ENCODE results near the gene CHST3.

The CHST3 gene

DNA sequence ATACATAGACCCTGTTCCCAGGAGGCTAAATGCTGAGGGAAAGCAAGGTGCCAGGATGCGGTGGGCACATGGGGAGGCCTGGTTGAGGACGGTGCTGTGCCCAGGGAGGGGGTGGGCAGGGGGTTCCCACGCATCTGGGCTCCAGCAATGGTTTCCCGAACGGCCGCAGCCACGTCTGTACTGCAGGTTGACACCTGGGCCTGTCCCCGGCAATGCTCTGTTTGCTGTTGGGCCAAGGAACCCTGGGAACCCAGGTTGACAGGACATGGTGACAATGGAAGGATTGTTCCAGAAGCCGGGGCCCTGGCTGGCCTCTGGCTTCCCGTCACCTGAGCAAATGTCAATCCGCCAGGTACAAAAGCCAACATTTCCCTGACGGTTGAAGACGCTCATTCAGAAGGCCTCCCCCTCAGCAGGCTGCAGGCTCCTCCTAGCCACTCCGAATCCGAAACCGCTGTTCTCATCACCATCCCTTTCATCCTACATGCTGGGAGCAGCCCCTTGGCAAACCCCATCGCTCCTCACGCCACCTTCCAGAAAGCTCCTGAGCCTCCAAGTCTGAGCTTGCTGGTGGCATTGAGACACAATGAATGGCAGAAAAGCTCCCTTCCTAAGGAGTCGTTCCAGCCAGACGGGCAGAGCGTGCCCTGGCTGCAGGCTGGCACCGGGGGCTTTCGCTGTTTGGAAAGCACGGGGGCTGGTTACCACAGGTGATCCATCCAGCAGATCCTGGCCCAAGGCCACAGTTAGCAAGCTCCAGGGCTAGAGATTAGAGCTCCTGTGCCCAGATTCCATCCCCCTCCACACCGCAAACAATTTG, 92.9 kb downstream of the CHST3 start:
- Histone ChIP-seq H4K5ac (ENCODE audit: low read length) (no peak overlapping the region), H2BK15ac (replicated peaks; ENCODE audit: low read depth) (no peak overlapping the region), H2AK5ac (ENCODE audit: low read length) (no peak overlapping the region), H3K27me3 (ENCODE audit: insufficient read depth, low read length, poor library complexity) (no peaks in the 10 kb centered on the region), H3K4me2 (ENCODE audit: low read length) (no peak overlapping the region), H3K56ac (ENCODE audit: low read length) (no peak overlapping the region), H3K4ac (ENCODE audit: low read depth, low read length) (no peak overlapping the region), H3K36me3 (ENCODE audit: control insufficient read depth, insufficient read depth, low read length) (no peaks in the 10 kb centered on the region), H3K18ac (ENCODE audit: low read length) (no peak overlapping the region), H3K9ac (ENCODE audit: low read length) (no peak overlapping the region), H3K79me2 (ENCODE audit: control insufficient read depth, insufficient read depth, low read length) (no peaks in the 10 kb centered on the region), H2BK5ac (ENCODE audit: low read length) (no peak overlapping the region), H3K23ac (ENCODE audit: low read length) (no peak overlapping the region), H3K4me3 (ENCODE audit: low read length) (no peak overlapping the region), H4K8ac (ENCODE audit: low read depth, low read length) (no peak overlapping the region), H3K79me1 (ENCODE audit: low read length) (no peaks in the 10 kb centered on the region), H3K4me1 (ENCODE audit: control insufficient read depth, low read depth, low read length) (no peaks in the 10 kb centered on the region), H3K27ac (ENCODE audit: low read depth, low read length) (no peak overlapping the region), H2BK120ac (ENCODE audit: low read depth, low read length) (no peak overlapping the region)
- no CpG with 5 or more reads among the region's 25 CpGs for WGBS (ENCODE audit: extremely low coverage, insufficient coverage, low lambda C conversion rate)
- DNase-seq: no peak

DNA sequence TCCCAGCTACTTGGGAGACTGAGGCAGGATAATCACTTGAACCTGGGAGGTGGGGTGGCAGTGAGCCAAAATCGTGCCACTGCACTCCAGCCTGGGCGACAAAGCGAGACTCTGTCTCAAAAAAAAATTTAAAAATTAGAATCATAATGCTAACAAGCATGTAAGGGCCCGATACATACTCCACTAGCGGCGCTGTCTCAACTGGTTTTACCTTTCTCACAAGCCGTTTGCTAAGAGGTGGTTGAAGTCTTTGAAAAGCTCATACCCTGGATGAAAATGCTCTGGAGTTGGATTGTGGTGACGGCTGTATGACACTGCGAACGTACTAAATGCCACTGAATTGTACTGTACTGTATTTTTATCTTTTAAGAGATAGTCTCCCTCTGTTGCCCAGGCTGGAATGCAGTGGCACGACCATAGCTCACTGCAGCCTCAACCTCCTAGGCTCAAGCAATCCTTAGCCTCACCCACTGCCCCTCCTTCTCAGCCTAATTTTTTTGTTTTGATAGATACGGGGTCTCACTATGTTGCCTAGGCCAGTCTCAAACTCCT, 94.2 kb downstream of the CHST3 start:
- no peak overlapping the region for H4K8ac ChIP-seq (ENCODE audit: low read depth, low read length)
- H2BK120ac ChIP-seq (ENCODE audit: low read depth, low read length): no peak overlapping the region
- no peak overlapping the region for H3K27ac ChIP-seq (ENCODE audit: low read depth, low read length)
- no peaks in the 10 kb centered on the region for H3K27me3 ChIP-seq (ENCODE audit: insufficient read depth, low read length, poor library complexity)
- WGBS (ENCODE audit: extremely low coverage, insufficient coverage, low lambda C conversion rate): no CpG with 5 or more reads among the region's 12 CpGs
- H3K4ac ChIP-seq (ENCODE audit: low read depth, low read length): no peak overlapping the region
- no peak overlapping the region for H3K56ac ChIP-seq (ENCODE audit: low read length)
- no peak for DNase-seq
- H3K18ac ChIP-seq (ENCODE audit: low read length): no peak overlapping the region
- H3K9ac ChIP-seq (ENCODE audit: low read length): no peak overlapping the region
- no peak overlapping the region for H3K4me2 ChIP-seq (ENCODE audit: low read length)
- no peak overlapping the region for H2BK15ac ChIP-seq (replicated peaks; ENCODE audit: low read depth)
- H3K36me3 ChIP-seq (ENCODE audit: control insufficient read depth, insufficient read depth, low read length): no peaks in the 10 kb centered on the region
- no peaks in the 10 kb centered on the region for H3K79me1 ChIP-seq (ENCODE audit: low read length)
- no peak overlapping the region for H3K23ac ChIP-seq (ENCODE audit: low read length)
- no peaks in the 10 kb centered on the region for H3K79me2 ChIP-seq (ENCODE audit: control insufficient read depth, insufficient read depth, low read length)
- no peaks in the 10 kb centered on the region for H3K4me1 ChIP-seq (ENCODE audit: control insufficient read depth, low read depth, low read length)
- no peak overlapping the region for H4K5ac ChIP-seq (ENCODE audit: low read length)
- no peak overlapping the region for H2BK5ac ChIP-seq (ENCODE audit: low read length)
- H2AK5ac ChIP-seq (ENCODE audit: low read length): no peak overlapping the region
- no peak overlapping the region for H3K4me3 ChIP-seq (ENCODE audit: low read length)

DNA sequence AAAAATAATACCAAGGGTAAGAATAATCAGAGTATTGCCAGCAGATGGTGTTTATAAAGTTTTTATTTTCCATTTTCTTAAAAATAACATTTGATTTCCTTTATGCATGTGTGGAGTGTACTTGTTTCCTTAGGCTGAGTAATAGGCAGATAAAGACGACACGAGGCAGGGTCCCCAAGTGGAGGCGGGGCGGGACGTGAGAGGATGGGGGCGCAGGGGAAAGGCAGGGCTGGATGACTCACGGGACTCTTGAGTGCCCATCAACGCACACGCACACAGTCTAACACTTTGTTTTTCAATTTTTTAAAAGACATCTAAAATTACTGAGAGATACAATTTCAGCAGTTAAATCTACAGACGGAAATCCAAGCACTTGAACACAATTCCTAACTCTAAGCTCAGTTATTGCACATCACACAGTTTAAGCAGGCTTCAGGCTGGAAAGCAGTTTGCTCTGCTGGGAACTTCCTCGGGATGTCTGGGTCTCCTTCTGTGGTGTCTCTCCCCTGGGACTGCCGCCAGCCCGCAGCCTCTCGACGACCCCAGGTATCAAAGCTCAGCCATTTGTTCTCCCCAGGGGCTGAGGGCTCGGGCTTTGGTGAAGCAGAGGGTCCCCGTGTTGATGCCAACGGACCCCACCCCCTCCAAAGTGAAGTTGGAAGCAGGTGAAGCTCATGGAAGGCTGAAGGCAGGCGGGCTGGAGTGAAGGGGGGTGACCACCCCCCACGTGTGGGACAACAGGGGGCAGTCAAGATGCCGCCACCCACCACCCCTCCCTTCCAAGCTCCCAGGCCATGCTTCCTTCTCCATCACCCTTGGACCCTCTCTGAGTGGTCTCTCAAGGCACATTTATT, 95.0 kb downstream of the CHST3 start:
- H3K27ac ChIP-seq (ENCODE audit: low read depth, low read length): no peak overlapping the region
- H4K8ac ChIP-seq (ENCODE audit: low read depth, low read length): no peak overlapping the region
- peak overlapping the region; percentile 5 for H3K56ac ChIP-seq (ENCODE audit: low read length)
- no peak overlapping the region for H3K23ac ChIP-seq (ENCODE audit: low read length)
- H4K5ac ChIP-seq (ENCODE audit: low read length): no peak overlapping the region
- H3K79me2 ChIP-seq (ENCODE audit: control insufficient read depth, insufficient read depth, low read length): no peaks in the 10 kb centered on the region
- no peaks in the 10 kb centered on the region for H3K4me1 ChIP-seq (ENCODE audit: control insufficient read depth, low read depth, low read length)
- H3K4me3 ChIP-seq (ENCODE audit: low read length): no peak overlapping the region
- H3K18ac ChIP-seq (ENCODE audit: low read length): no peak overlapping the region
- no peak overlapping the region for H2BK120ac ChIP-seq (ENCODE audit: low read depth, low read length)
- H2BK5ac ChIP-seq (ENCODE audit: low read length): no peak overlapping the region
- H3K4me2 ChIP-seq (ENCODE audit: low read length): no peak overlapping the region
- H3K27me3 ChIP-seq (ENCODE audit: insufficient read depth, low read length, poor library complexity): no peaks in the 10 kb centered on the region
- no peak overlapping the region for H3K4ac ChIP-seq (ENCODE audit: low read depth, low read length)
- no CpG with 5 or more reads among the region's 21 CpGs for WGBS (ENCODE audit: extremely low coverage, insufficient coverage, low lambda C conversion rate)
- H3K36me3 ChIP-seq (ENCODE audit: control insufficient read depth, insufficient read depth, low read length): no peaks in the 10 kb centered on the region
- H2AK5ac ChIP-seq (ENCODE audit: low read length): no peak overlapping the region
- H3K79me1 ChIP-seq (ENCODE audit: low read length): no peaks in the 10 kb centered on the region
- no peak overlapping the region for H3K9ac ChIP-seq (ENCODE audit: low read length)
- DNase-seq: no peak
- H2BK15ac ChIP-seq (replicated peaks; ENCODE audit: low read depth): no peak overlapping the region

DNA sequence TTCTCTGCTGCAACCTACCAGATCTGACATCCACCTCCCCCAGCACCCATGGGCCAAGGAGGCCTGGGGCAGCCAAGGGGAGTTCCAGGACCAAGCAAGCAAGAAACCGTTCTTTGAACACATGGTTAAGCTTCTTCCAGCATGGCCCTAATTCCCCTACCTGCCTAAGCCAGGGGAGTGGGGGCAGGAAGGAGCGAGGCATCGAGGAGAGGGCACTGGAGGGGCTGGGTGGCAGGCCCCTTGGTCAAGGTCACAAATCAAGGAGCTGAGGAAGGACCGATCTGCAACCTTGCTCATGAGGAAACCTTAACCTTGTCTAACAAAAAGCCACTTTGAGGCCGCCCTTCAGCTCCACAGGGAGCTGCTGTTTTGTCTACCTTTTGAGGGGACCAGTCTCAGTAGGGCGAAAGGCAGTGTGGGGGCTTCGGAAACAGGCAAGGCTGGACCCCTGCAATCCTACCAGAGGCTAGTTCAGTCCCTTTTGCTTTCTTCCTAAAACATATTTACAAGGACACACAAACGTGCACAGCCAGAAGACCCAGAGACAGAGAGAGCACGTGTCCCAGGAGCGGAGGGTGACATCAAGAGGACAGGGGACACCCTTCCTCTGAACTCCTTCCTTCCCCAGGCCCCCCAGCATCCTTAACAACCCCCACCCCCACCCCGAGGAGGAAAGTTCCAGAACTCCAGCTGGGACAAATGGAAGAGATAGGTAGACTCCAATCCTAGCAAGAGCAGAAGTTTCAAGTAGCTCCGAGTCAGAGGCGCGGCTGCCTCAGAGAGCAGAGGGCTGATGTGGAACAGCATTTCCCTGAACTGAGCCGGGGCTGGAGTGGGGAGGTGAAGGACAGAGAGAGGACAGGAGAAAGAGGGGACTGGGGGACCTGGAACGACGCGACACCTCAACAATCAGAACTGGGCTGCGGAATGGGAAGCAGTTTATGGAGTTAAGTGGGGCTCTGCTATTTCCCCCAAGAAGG, 95.9 kb downstream of the CHST3 start:
- no peak overlapping the region for H3K4me3 ChIP-seq (ENCODE audit: low read length)
- H3K4me2 ChIP-seq (ENCODE audit: low read length): no peak overlapping the region
- H3K23ac ChIP-seq (ENCODE audit: low read length): no peak overlapping the region
- H3K18ac ChIP-seq (ENCODE audit: low read length): no peak overlapping the region
- no CpG with 5 or more reads among the region's 19 CpGs for WGBS (ENCODE audit: extremely low coverage, insufficient coverage, low lambda C conversion rate)
- H2BK120ac ChIP-seq (ENCODE audit: low read depth, low read length): no peak overlapping the region
- H3K79me1 ChIP-seq (ENCODE audit: low read length): no peaks in the 10 kb centered on the region
- no peak overlapping the region for H3K27ac ChIP-seq (ENCODE audit: low read depth, low read length)
- H2BK5ac ChIP-seq (ENCODE audit: low read length): no peak overlapping the region
- H4K8ac ChIP-seq (ENCODE audit: low read depth, low read length): no peak overlapping the region
- H4K5ac ChIP-seq (ENCODE audit: low read length): no peak overlapping the region
- H3K27me3 ChIP-seq (ENCODE audit: insufficient read depth, low read length, poor library complexity): no peaks in the 10 kb centered on the region
- H2AK5ac ChIP-seq (ENCODE audit: low read length): no peak overlapping the region
- peak overlapping the region; percentile 38 for H3K56ac ChIP-seq (ENCODE audit: low read length)
- no peak overlapping the region for H3K4ac ChIP-seq (ENCODE audit: low read depth, low read length)
- no peaks in the 10 kb centered on the region for H3K36me3 ChIP-seq (ENCODE audit: control insufficient read depth, insufficient read depth, low read length)
- H3K79me2 ChIP-seq (ENCODE audit: control insufficient read depth, insufficient read depth, low read length): no peaks in the 10 kb centered on the region
- DNase-seq: no peak
- no peak overlapping the region for H2BK15ac ChIP-seq (replicated peaks; ENCODE audit: low read depth)
- no peaks in the 10 kb centered on the region for H3K4me1 ChIP-seq (ENCODE audit: control insufficient read depth, low read depth, low read length)
- no peak overlapping the region for H3K9ac ChIP-seq (ENCODE audit: low read length)

DNA sequence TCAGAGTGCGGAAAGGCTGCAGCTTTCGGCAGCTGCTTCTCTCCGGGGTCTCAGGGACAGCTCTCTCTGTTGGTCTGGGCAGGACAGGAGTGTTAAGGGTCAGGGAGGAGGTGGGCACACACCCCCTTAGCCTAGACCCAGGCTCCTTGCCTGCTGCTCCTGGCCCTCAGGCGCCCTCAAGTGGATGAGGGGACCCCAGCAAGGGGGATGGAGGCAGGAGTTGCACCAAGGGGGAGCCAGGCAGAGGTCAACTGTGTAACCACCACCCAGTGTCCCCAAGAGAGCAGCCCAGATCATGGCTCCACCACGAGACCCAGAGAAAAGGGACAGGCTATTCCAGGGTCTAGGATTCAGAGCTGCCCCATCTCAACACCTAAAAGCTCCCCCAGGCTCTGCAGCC, 97.3 kb downstream of the CHST3 start:
- Histone ChIP-seq H3K36me3 (ENCODE audit: control insufficient read depth, insufficient read depth, low read length) (no peaks in the 10 kb centered on the region), H3K9ac (ENCODE audit: low read length) (no peak overlapping the region), H2AK5ac (ENCODE audit: low read length) (no peak overlapping the region), H3K4ac (ENCODE audit: low read depth, low read length) (no peak overlapping the region), H3K23ac (ENCODE audit: low read length) (no peak overlapping the region), H3K4me3 (ENCODE audit: low read length) (no peak overlapping the region), H3K79me2 (ENCODE audit: control insufficient read depth, insufficient read depth, low read length) (no peaks in the 10 kb centered on the region), H3K79me1 (ENCODE audit: low read length) (no peaks in the 10 kb centered on the region), H3K4me2 (ENCODE audit: low read length) (no peak overlapping the region), H4K5ac (ENCODE audit: low read length) (no peak overlapping the region), H2BK120ac (ENCODE audit: low read depth, low read length) (no peak overlapping the region), H4K8ac (ENCODE audit: low read depth, low read length) (no peak overlapping the region), H3K4me1 (ENCODE audit: control insufficient read depth, low read depth, low read length) (no peaks in the 10 kb centered on the region), H2BK15ac (replicated peaks; ENCODE audit: low read depth) (no peak overlapping the region), H2BK5ac (ENCODE audit: low read length) (no peak overlapping the region), H3K18ac (ENCODE audit: low read length) (no peak overlapping the region), H3K27ac (ENCODE audit: low read depth, low read length) (no peak overlapping the region), H3K27me3 (ENCODE audit: insufficient read depth, low read length, poor library complexity) (no peaks in the 10 kb centered on the region), H3K56ac (ENCODE audit: low read length) (peak overlapping the region; percentile 34)
- peak; percentile 33 for DNase-seq
- WGBS (ENCODE audit: extremely low coverage, insufficient coverage, low lambda C conversion rate): no CpG with 5 or more reads among the region's 5 CpGs

Measured in mesendoderm (in vitro differentiated cells).